CD4-positive, alpha-beta T cell treated with Interleukin-15 for 4 hours (primary cell): ENCODE data around the gene PPP1R14C.
"Not testable (repeated sequence)": the region's sequence is repeated elsewhere in the genome, so short reads cannot be mapped to it uniquely, and the experiment has no call there.

Experiments used
- DNase-seq: peaks from one replicate; pipeline ENCODE4 v3.0.0-alpha.2; 2020; ENCODE audit warnings: low spot score

The PPP1R14C gene

GRCh38 chr6:150142670-150143515 lies at the start of gene PPP1R14C:
Gene PPP1R14C, plus strand, starts transcription at chr6:150143044. Its CDS starts 149 bp downstream, at chr6:150143193.
- no peak for DNase-seq

GRCh38 chr6:150093397-150093796 lies 49.4 kb upstream of the PPP1R14C start:
- no peak for DNase-seq

GRCh38 chr6:150098155-150098554 lies 44.7 kb upstream of the PPP1R14C start:
- no peak for DNase-seq

- DNase-seq = no peak
These were observed 43.3 kb upstream of the PPP1R14C start for GRCh38 chr6:150099546-150099945.

- DNase-seq = no peak
These were observed 42.9 kb upstream of the PPP1R14C start for GRCh38 chr6:150099953-150100352.

- no peak for DNase-seq
These were observed 42.1 kb upstream of the PPP1R14C start for GRCh38 chr6:150100745-150101144.

- no peak for DNase-seq
These were observed 40.0 kb upstream of the PPP1R14C start for GRCh38 chr6:150102750-150103270.

- DNase-seq = no peak
These were observed 30.6 kb upstream of the PPP1R14C start for GRCh38 chr6:150112233-150112632.

- no peak for DNase-seq
These were observed 27.1 kb upstream of the PPP1R14C start for GRCh38 chr6:150115769-150116168.

GRCh38 chr6:150116200-150116800 lies 26.5 kb upstream of the PPP1R14C start:
- DNase-seq = no peak

GRCh38 chr6:150118203-150118602 lies 24.6 kb upstream of the PPP1R14C start:
- no peak for DNase-seq

- DNase-seq = no peak
These were observed 24.2 kb upstream of the PPP1R14C start for GRCh38 chr6:150118627-150119026.

- DNase-seq = no peak
These were observed 23.7 kb upstream of the PPP1R14C start for GRCh38 chr6:150119173-150119572.

- no peak for DNase-seq
These were observed 19.2 kb upstream of the PPP1R14C start for GRCh38 chr6:150123645-150124044.

GRCh38 chr6:150124235-150124634 lies 18.6 kb upstream of the PPP1R14C start:
- no peak for DNase-seq

- DNase-seq = no peak
These were observed 16.1 kb upstream of the PPP1R14C start for GRCh38 chr6:150126641-150127291.

- DNase-seq = no peak
These were observed 14.4 kb upstream of the PPP1R14C start for GRCh38 chr6:150128425-150128824.

GRCh38 chr6:150129616-150130505 lies 13.0 kb upstream of the PPP1R14C start:
- DNase-seq = no peak

GRCh38 chr6:150133686-150134085 lies 9.2 kb upstream of the PPP1R14C start:
- DNase-seq = no peak

- no peak for DNase-seq
These were observed 8.4 kb upstream of the PPP1R14C start for GRCh38 chr6:150134280-150134920.

GRCh38 chr6:150137711-150138110 lies 5.1 kb upstream of the PPP1R14C start:
- not testable (repeated sequence) for DNase-seq
